Osteocyte (in vitro differentiated cells): ENCODE results near the gene KIF1A. TPM values are rescaled to one million over a fixed set of nuclear protein-coding genes. Genes with fewer than 3 reads are reported as not detected.

Experiments
- DNase-seq: peaks from one replicate; pipeline ENCODE4 v3.0.0; 2021; ENCODE audit warnings: mixed read lengths; ENCODE audit not compliant: unreplicated experiment; ENCODE audit errors: extremely low spot score
- H3K27ac Mint-ChIP-seq: one replicate; pipeline ENCODE4 v1.8.0; 2021; ENCODE audit warnings: mild to moderate bottlenecking, mixed read lengths; ENCODE audit not compliant: unreplicated experiment
- H3K27me3 Mint-ChIP-seq: one replicate; pipeline ENCODE4 v1.8.0; 2021; ENCODE audit warnings: mixed read lengths; ENCODE audit not compliant: unreplicated experiment
- H3K36me3 Mint-ChIP-seq: one replicate; pipeline ENCODE4 v1.8.0; 2021; ENCODE audit warnings: mixed read lengths; ENCODE audit not compliant: unreplicated experiment
- H3K4me1 Mint-ChIP-seq: one replicate; pipeline ENCODE4 v1.8.0; 2021; ENCODE audit warnings: mixed read lengths; ENCODE audit not compliant: unreplicated experiment
- H3K4me3 Mint-ChIP-seq: one replicate; pipeline ENCODE4 v1.8.0; 2021; ENCODE audit warnings: mild to moderate bottlenecking, moderate library complexity, mixed read lengths; ENCODE audit not compliant: unreplicated experiment
- H3K9me3 Mint-ChIP-seq: one replicate; pipeline ENCODE4 v1.8.0; 2021; ENCODE audit warnings: mixed read lengths; ENCODE audit not compliant: unreplicated experiment
- CTCF ChIP-seq: fragments of 200-600 bp; sonication (generic); IDR thresholded peaks from 2 replicates; pipeline ENCODE4 v1.5.0; 2021; ENCODE audit warnings: antibody characterized with exemption, mild to moderate bottlenecking, moderate library complexity
- total RNA-seq: library from RNA; stranded (reverse); gene quantifications from 2 replicates; pipeline ENCODE4 v1.2.1, GENCODE V29; 2021

KIF1A gene
- total RNA-seq, 1 donor from 2014 or later, result 5.6 TPM

GRCh38 chr2:240732911-240733622 is 87.0 kb downstream of the KIF1A start:
- peaks cover 7% of the 10 kb centered on the region for H3K27me3 Mint-ChIP-seq

GRCh38 chr2:240732184-240732583 is 87.8 kb downstream of the KIF1A start:
- DNase-seq, result no peak
- Mint-ChIP-seq H3K27ac (no peak overlapping the region), H3K4me3 (no peak overlapping the region), H3K36me3 (no peaks in the 10 kb centered on the region), H3K27me3 (peaks cover 8% of the 10 kb centered on the region), H3K4me1 (no peaks in the 10 kb centered on the region), H3K9me3 (no peaks in the 10 kb centered on the region)
- no peak for TF ChIP-seq CTCF

More at GRCh38 chr2:240732911-240733622, 87.0 kb downstream of the KIF1A start:
- H3K36me3 Mint-ChIP-seq, result no peaks in the 10 kb centered on the region
- no peaks in the 10 kb centered on the region for H3K9me3 Mint-ChIP-seq
- no peaks in the 10 kb centered on the region for H3K4me1 Mint-ChIP-seq
- no peak for DNase-seq
- H3K4me3 Mint-ChIP-seq, result no peak overlapping the region
- no peak overlapping the region for H3K27ac Mint-ChIP-seq
- TF ChIP-seq CTCF, result no peak

DNA sequence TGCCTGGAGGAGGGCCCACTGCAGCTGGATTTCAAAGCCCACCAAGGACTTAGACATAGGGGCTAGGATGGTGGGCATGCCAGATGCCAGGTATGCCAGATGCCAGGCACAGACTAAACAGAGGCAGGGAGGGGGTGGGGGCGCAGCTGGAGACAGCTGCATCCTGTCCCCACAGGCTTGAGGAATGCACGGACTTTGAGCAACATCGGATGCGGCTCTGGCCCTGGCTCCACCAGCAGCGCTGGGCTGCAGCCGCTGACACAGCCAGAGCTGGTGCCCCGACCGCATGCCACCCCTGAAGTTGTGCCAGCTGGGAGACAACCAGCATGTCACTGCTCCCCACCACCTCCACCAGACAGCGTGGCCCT is 88.9 kb downstream of the KIF1A start:
- Mint-ChIP-seq H3K36me3 (no peaks in the 10 kb centered on the region), H3K9me3 (no peaks in the 10 kb centered on the region), H3K27me3 (peaks cover 10% of the 10 kb centered on the region), H3K27ac (no peak overlapping the region), H3K4me1 (no peaks in the 10 kb centered on the region), H3K4me3 (no peak overlapping the region)
- no peak for TF ChIP-seq CTCF
- DNase-seq, result no peak

DNA sequence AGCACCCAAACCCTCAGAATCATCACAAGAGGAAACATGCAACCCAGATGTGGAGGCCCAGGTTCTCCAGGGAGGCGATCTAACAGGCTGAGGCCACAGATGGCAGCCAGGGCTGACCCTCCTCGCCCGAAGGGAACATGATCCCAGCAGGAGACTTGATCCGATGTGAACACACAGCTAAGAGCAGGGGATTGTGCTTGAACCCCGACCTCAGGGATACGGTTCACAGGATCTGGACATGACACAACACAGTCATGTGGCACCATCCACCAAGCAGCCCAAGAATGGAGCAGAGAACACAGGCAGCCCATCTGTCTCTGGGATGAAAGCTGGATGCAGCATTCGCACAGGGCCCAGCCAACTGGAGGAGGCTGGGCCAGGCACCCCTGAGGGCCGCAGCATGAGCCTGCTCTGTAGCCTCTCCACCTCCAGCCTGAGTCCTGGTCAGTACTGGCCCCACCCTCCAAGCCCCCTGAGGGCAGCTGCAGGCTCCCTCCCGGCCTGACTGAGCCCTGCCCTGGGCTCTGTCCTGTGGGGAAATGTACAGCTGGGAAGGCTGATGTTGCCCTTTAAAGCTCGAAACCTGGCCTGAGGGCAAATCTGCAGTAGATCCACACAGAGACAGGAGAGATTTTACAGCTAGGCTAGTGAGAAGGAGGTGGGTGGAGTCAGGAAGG is 89.4 kb downstream of the KIF1A start:
- peaks cover 10% of the 10 kb centered on the region for H3K27me3 Mint-ChIP-seq
- H3K27ac Mint-ChIP-seq, result no peak overlapping the region
- DNase-seq, result no peak
- H3K9me3 Mint-ChIP-seq, result no peaks in the 10 kb centered on the region
- TF ChIP-seq CTCF, result no peak
- H3K36me3 Mint-ChIP-seq, result no peaks in the 10 kb centered on the region
- no peaks in the 10 kb centered on the region for H3K4me1 Mint-ChIP-seq
- H3K4me3 Mint-ChIP-seq, result no peak overlapping the region

DNA sequence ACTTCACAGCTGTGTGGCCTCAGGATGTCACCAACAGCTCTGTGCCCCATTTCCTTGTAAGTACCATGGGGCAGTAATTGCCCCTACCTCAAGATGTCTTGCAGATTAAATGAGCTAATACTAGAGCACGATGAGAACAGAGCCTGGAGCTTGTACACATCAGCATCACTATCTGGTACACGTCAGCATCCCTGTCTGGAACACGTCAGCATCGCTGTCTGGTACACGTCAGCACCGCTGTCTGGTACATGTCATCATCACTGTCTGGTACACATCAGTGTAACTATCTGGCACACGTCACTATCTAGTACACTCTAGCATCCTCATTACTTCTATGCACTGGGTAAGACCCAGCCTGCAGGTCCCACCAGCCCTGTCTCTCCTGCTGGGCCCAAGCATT is 91.2 kb downstream of the KIF1A start:
- H3K27me3 Mint-ChIP-seq, result peaks cover 10% of the 10 kb centered on the region
- no peaks in the 10 kb centered on the region for H3K9me3 Mint-ChIP-seq
- no peak for TF ChIP-seq CTCF
- H3K4me3 Mint-ChIP-seq, result no peak overlapping the region
- no peak for DNase-seq
- H3K36me3 Mint-ChIP-seq, result no peaks in the 10 kb centered on the region
- no peaks in the 10 kb centered on the region for H3K4me1 Mint-ChIP-seq
- H3K27ac Mint-ChIP-seq, result no peak overlapping the region
